Adrenal gland (tissue), 12 donors: ENCODE data around the gene LMF2. TPM values are rescaled to one million over a fixed set of nuclear protein-coding genes. Genes with fewer than 3 reads are reported as not detected.

Experiments
- DNase-seq, 7 donors: peaks; one replicate each; pipeline ENCODE4 v3.0.0-alpha.2; 2019 to 2020
- H3K27ac ChIP-seq, 5 donors: fragments of 200-600 bp; sonication (generic) in 4 of 5; 1 replicate in 3 of 5; 2 replicates in 2 of 5; pipeline versions ENCODE4 v1.5.1 to v1.8.0; 2016 to 2020; ENCODE audit warnings: mild to moderate bottlenecking in 1 of 5
- H3K27me3 ChIP-seq: fragments of 200-600 bp; 2 replicates; pipeline ENCODE4 v1.8.0; 2021
- H3K36me3 ChIP-seq, 2 donors: fragments of 200-600 bp; replicated peaks in 1 of 2; 1 replicate in 1 of 2; 2 replicates in 1 of 2; pipeline versions ENCODE4 v1.5.1 to v1.8.0; 2018 to 2022
- H3K4me1 ChIP-seq, 2 donors: fragments of 200-600 bp; replicated peaks in 1 of 2; 1 replicate in 1 of 2; 2 replicates in 1 of 2; pipeline versions ENCODE4 v1.5.1 to v1.8.0; 2018 to 2021
- H3K4me3 ChIP-seq, 4 donors: fragments of 200-600 bp; sonication (generic) in 3 of 4; one replicate each; pipeline ENCODE4 v1.5.1; 2016 to 2018
- H3K9me3 ChIP-seq, 3 donors: fragments of 200-600 bp; sonication (generic) in 1 of 3; replicated peaks in 1 of 3; 1 replicate in 2 of 3; 2 replicates in 1 of 3; pipeline versions ENCODE4 v1.5.1 to v1.8.0; 2016 to 2021
- CTCF ChIP-seq, 6 experiments: fragments of 450-650 bp in 4 of 6; fragments of 200-600 bp in 2 of 6; sonication (generic) in 1 of 6; IDR thresholded peaks; 1 replicate in 5 of 6; 2 replicates in 1 of 6; pipeline versions ENCODE4 v1.5.1 to v1.8.0; 2016 to 2021; ENCODE audit warnings: antibody characterized with exemption in 6 of 6, mild to moderate bottlenecking in 2 of 6, moderate library complexity in 1 of 6
- POLR2A ChIP-seq, 2 donors: fragments of 450-650 bp; IDR thresholded peaks; one replicate each; pipeline ENCODE4 v1.6.1; 2017; ENCODE audit warnings: antibody characterized with exemption in 2 of 2, mild to moderate bottlenecking in 2 of 2, moderate library complexity in 1 of 2
- WGBS, 4 donors: extraction: QIAGEN DNeasy Blood & Tissue Kit in 2 of 4; methylation state at CpG; one replicate each; pipeline versions ENCODE4 v1.1.5 to v1.1.7; 2013 to 2017; 5-methylcytosine and 5-hydroxymethylcytosine counted together
- intact Hi-C, 2 donors: fragments of 100-400 bp; cut with DNase I; formaldehyde crosslinking; loops; one replicate each; pipeline versions ENCODE4 v1.14.1 to v1.15.0; 2022 to 2023
- polyA plus RNA-seq, 3 donors: library from polyadenylated mRNA; stranded (reverse); fragments of 200-250 nt in 2 of 3; fragments of 350-450 nt in 1 of 3; fragmentation: Illumina TruSeq in 1 of 3; extraction: RNeasy Lipid Tissue Mini Kit (QIAGEN cat#74804) in 1 of 3; gene quantifications; one replicate each; pipeline ENCODE4 v1.2.3, GENCODE V29; 2013 to 2014
- total RNA-seq, 9 donors: library from RNA; depleted of rRNA in 4 of 9; stranded (reverse); fragments of >200 nt in 4 of 9; fragments of 120-200 nt in 1 of 9; fragmentation: NEBNext Ultra II Directional in 1 of 9; extraction: Animal tissue kit (Norgen Biotek cat#: 25700) in 1 of 9; gene quantifications; one replicate each; pipeline versions ENCODE4 v1.1.0 to v1.2.4, GENCODE V29; 2013 to 2023
- donor health status: healthy with polysubstance abuse.
- donor health status: Bipolar disorder and iron deficiency.
- donor health status: DM: yes; HTN: yes; CAD: no.
- donor health status: DM: no; HTN: no; CAD: no.
- donor health status: DM: no; HTN: no; CAD: no.
- donor health status: DM: yes; HTN: yes; CAD: no.

LMF2 gene
- total and polyA plus RNA-seq, 12 donors: 6.3 to 120 (median 78.3) TPM

- H3K4me1 ChIP-seq: peaks cover 37 to 42% of the 10 kb centered on the region in 2 donors
- no peaks in the 10 kb centered on the region for H3K27me3 ChIP-seq
- TF ChIP-seq POLR2A (IDR thresholded peaks at IDR 0.05) (peak in 1 of 2 donors; percentile 15), CTCF (IDR thresholded peaks at IDR 0.05) (no peak)
- intact Hi-C loops: no loop called here
- peak overlapping the region in 3 of 5 donors; percentile 77 to 95 (median 91) for H3K27ac ChIP-seq
- 47 to 100% (median 55%) methylated on average over 1 to 15 of the region's 15 CpGs for WGBS, 4 donors
- H3K4me3 ChIP-seq: peak overlapping the region in 1 of 4 donors; percentile 69
- peaks cover 0 to 2% of the 10 kb centered on the region in 2 donors for H3K36me3 ChIP-seq
- DNase-seq: peak in 4 of 7 donors; percentile 29 to 61 (median 52)
- H3K9me3 ChIP-seq: no peaks in the 10 kb centered on the region
These were observed 21.3 kb upstream of the LMF2 start for GRCh38 chr22:50528682-50529415.

GRCh38 chr22:50527921-50528681, 20.6 kb upstream of the LMF2 start:
- H3K4me1 ChIP-seq: peaks cover 37 to 41% of the 10 kb centered on the region in 2 donors
- no peaks in the 10 kb centered on the region for H3K9me3 ChIP-seq
- H3K27ac ChIP-seq: peak overlapping the region in 2 of 5 donors; percentile 91 to 95
- WGBS, 4 donors: 70 to 78% (median 75%) methylated on average over 16 to 18 of the region's 18 CpGs
- TF ChIP-seq CTCF (IDR thresholded peaks at IDR 0.05) (no peak), POLR2A (IDR thresholded peaks at IDR 0.05) (no peak)
- no peaks in the 10 kb centered on the region for H3K27me3 ChIP-seq
- DNase-seq: peak in 1 of 7 donors; percentile 49
- H3K4me3 ChIP-seq: peak overlapping the region in 1 of 4 donors; percentile 69
- intact Hi-C loops: no loop called here
- H3K36me3 ChIP-seq: peaks cover 0 to 10% of the 10 kb centered on the region in 2 donors

GRCh38 chr22:50526834-50527801, 19.6 kb upstream of the LMF2 start:
- Histone ChIP-seq H3K4me1 (peaks cover 36 to 37% of the 10 kb centered on the region in 2 donors), H3K36me3 (peaks cover 0 to 20% of the 10 kb centered on the region in 2 donors), H3K27me3 (no peaks in the 10 kb centered on the region), H3K9me3 (no peaks in the 10 kb centered on the region), H3K4me3 (peak overlapping the region in 3 of 4 donors; percentile 26 to 83 (median 51)), H3K27ac (peak overlapping the region in 4 of 5 donors; percentile 85 to 97 (median 90))
- peak; percentile 48 to 72 (median 67) for DNase-seq
- TF ChIP-seq CTCF (IDR thresholded peaks at IDR 0.05): no peak
- TF ChIP-seq POLR2A (IDR thresholded peaks at IDR 0.05): peak in 1 of 2 donors; percentile 6
- WGBS, 4 donors: 47 to 56% (median 52%) methylated on average over 14 to 29 of the region's 29 CpGs
- intact Hi-C loops: no loop called here
